GM18868 (cell line): ENCODE measurements around the gene ADAMTS10.
"Not testable (repeated sequence)": the region's sequence is repeated elsewhere in the genome, so short reads cannot be mapped to it uniquely, and the experiment has no call there.

Experiments
- ATAC-seq: cut with Tn5 transposase; IDR thresholded peaks from one replicate; pipeline ENCODE4 v1.9.1; 2021; ENCODE audit warnings: mild to moderate bottlenecking, moderate library complexity; ENCODE audit not compliant: unreplicated experiment

The ADAMTS10 gene

DNA sequence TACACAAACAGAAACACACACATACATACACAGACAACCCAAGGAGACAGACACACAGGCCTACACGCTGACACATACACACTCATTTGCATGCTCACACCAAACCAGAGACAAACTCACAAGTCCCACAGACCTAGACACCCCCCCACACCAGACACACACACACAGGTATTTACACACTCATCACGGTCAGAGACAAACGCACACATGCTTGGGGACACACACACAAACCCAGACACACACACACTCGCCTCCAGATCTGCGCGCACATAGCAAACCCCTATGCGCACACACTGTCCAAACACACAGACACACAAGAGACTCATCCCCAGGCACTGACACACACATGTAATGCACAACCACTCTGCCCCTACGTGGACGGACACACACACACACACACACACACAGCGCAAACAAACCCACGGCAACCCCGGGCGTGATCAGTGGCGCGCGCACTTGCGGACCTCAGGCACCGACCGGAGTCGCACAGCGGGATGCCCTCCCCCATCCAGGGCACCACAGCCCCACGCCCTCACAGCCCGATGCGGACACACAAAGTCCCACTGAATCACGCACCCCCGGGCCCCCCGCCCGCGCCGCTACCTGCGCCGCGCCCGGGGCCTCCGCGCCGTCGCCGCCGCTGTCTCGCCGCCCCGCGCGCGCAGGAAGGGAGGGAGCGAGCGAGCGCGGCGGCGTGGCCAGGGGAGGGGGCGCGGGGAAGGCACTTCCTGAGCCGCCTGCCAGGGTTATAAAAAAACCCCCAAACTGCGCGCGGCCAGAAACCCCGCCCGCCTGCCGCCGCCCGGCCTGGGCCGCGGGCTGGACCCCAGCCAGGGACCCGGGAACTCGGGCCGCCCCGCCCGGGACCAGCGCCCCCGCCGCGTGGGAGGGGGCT lies at the start of gene ADAMTS10:
TSS of gene ADAMTS10 (minus strand) at position 675 of the 895 bp plus-strand sequence. CDS start 5,005 bp downstream, outside the sequence.
- no peak for ATAC-seq

DNA sequence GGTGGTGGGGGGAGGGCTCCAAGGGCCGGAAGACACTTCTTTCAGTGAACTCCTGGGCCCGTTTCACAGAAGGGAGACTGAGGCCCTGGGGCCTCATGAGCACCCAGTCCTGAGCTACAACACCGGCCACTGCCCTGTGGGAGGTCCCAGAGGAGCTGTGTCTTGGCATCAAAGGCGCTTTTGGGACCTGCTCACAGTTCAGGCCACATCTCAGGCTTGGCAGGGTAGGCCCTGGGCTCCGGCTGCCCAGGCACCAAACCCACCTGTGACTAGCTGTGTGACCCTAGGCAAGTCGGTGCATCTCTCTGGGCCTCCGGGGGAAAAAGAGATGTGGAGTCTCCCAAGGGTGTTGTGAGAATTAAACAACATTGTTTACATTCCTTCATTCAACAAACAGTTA lies 49.4 kb upstream of the ADAMTS10 start:
- ATAC-seq = no peak

DNA sequence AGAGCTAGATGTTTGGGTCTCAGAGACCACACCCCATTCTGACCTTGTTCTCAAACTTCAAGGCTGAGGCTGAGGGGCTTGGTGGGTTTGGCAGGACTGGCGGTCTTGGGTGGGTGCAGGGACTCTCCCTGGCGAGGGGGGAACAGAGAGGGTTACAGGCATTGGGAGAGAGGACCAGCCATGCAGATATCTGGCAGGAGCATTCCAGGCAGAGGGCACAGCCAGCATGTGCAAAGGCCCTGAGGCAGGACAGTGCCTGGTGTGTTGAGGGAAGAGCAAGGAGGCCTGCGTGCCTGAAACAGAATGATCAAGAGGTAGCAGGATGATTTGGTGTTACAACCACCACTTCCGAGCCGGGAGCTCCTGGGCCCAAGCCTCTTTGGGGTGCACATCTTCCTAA lies 47.4 kb upstream of the ADAMTS10 start:
- ATAC-seq = no peak

DNA sequence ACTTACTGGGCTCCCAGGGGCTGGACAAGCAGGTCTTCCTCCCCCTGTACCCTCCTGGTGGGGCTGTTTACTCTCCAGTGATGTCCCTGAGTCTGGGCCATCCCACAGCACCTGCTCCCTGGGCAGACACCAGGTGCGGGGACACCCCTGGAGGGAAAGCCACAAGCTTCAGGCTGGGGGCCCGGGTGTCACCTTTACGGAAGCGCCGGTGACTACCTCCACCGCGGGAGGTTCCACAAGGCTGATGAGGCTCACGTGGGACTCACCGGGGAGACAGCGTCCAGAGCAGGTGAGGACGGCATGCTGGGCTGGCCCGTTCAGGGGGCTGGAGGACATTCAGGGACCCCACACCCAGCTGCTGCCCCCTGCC lies 44.8 kb upstream of the ADAMTS10 start:
- ATAC-seq = no peak

DNA sequence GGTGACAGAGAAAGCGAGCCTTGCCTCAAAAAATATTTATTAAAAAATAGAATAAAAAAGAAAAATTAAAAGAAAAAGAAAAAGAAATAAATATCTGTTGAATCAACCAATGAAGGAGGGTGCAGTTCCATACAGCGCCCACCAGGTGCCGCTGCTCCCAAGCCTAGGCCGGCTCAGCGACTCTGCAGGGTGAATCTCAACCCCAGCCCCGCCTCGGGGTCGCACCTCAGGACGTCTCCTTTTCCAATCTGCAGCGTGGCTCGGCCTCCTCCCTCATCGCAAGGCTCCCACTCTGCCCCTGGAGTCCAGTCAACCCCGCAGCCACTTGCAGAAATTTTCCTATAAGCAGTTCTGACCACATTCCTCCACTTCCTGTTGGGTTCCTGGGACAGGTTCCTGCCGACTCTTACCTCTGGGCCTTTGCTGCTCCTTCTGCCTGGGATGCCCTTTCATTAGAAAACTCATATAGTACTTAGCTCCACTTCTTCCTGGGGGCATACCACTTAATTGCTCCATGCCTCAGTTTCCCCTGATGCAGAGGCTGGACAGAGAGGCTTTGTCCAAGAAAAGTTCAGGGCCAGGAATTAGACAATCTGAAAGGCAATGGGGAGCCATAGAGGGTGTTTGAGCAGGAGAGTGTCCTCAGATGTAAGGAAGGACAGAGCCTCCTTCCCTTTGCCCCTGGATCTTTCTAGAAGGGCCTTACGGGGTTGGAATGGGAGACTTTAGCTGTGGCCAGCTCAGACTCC lies 44.2 kb upstream of the ADAMTS10 start:
- no peak for ATAC-seq

DNA sequence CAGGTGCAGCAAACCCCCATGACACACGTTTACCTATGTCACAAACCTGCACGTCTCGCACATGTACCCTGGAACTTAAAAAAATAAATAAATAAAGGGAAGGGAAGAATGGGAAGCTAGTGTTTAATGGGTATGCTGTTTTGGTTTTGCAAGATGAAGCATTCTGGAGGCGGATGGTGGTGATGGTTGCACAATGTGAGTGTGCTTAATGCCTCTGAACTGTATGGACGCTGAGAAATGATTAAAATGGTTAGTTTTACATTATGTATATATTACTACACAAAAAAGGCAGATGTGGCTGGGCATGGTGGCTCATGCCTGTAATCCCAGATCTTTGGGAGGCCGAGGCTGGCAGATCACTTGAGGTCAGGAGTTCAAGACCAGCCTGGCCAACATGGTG lies 37.7 kb upstream of the ADAMTS10 start:
- ATAC-seq = no peak

DNA sequence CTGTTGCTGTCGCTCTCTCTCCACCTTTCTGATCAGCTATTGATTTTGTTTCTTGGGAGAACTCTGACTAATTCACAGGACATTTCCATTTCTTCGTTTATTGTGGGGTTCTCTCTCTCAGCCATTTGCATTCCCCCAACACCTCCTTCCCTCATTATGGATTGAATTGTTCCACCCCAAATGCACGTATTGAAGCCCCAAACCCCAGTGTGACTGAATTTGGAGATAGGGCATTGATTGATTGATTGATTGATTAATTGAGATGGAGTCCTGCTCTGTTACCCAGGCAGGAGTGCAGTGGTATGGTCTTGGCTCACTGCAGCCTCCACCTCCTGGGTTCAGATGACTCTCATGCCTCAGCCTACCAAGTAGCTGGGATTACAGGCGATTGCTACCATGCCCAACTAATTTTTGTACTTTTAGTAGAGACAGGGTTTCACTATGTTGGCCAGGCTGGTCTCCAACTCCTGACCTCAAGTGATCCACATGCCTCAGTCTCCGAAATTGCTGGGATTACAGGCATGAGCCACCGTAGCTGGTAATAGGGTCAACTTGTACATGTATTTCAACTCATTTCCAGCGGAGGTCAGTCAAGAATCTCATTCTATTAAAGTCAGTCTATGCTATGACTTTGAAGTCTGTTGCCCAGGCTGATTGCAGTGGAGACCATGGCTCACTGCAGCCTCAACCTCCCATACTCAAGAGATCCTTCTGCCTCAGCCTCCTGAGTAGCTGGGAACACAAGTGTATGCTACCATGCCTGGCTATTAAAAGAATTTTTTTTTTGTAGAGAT lies 33.5 kb upstream of the ADAMTS10 start:
- no peak for ATAC-seq

GRCh38 chr19:8642561-8642960 lies 32.0 kb upstream of the ADAMTS10 start:
- no peak for ATAC-seq

DNA sequence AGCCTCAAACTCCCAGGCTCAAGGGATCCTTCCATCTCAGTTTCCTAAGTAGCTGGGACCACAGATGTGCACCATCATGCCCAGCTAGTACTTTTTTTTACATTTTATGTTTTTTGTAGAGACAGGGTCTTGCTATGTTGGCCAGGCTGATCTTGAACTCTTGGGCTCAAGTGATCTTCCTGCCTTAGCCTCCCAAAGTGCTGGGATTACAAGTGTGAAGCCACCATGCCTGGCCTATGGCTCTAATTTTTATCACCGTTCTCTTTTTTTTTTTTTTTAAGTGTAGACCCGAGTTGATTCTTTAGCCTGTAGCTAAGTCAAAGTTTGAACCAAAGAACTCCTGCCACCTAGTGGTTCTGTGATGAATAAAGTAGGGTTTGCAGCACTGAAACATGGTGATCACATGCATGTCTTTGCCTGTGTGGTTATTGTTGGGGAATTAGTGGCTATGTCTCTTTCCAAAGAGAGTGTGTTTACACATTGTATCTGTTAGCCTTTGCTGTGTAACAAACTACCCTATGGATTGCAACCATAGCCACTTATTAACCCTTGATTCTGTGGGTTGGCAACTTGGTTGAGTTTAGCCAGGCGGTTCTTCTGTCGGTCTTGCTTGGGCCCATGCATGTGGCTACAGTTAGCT lies 31.5 kb upstream of the ADAMTS10 start:
- no peak for ATAC-seq

GRCh38 chr19:8641221-8641907 lies 30.8 kb upstream of the ADAMTS10 start:
- ATAC-seq = no peak

DNA sequence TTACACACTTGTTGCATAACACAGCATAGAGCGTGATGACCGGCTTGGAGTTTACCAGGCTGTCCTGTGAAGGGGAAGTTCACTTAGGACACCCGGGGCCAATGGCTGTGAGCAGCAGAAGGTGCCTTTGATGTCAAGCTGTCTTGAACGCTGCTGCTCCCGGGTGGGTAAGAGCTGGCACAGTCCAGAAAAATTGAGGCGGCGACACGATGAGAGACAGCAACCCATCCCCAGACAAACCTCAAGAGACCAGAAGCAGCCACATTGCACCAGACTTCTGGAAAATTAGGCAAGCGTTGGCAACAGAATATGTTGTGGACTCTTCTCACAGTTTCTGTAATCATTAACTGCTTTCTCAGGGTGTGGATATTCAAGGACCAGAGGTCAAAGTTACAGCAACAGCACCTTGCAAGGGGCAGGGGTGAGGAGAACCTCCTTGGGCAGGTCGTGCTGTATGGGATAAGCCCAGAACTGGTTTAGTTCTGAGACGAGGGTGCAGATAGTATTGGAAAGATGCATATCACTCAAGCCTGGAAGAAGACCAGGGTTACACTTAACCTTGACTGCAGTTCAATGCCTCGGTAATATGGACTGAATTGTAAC lies 30.0 kb upstream of the ADAMTS10 start:
- ATAC-seq = no peak

DNA sequence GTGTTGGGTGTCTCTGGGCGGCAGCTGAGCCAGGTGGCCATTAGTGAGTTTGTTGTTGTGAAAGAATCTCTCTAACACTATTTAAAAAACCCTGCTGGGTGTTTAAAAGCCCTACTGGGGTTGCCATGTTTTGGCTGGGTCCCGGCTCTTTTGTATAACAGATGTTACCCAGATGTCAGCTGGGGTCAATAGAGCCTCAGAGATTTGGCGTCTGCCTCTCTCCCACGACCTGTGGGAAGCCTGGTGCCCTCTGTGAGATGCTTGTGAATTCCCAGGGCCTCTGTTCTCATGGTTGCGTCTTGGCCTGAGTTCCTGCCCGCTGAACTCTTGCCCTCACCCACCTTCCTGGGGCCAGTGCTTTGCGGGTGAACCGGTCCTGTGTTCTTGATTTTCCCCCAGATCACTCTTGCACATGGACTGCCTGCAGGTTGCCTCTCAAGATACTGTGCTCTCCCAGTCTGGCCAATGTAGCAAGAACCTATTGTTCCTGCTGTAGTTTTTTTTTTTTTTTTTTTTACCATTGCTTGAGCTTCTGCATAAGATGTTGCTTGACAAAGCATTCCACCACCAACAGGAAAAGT lies 29.4 kb upstream of the ADAMTS10 start:
- no peak for ATAC-seq

- no peak for ATAC-seq
These were observed 27.6 kb upstream of the ADAMTS10 start for GRCh38 chr19:8638078-8638619.

- not testable (repeated sequence) for ATAC-seq
These were observed 26.6 kb upstream of the ADAMTS10 start for GRCh38 chr19:8637070-8637469.

DNA sequence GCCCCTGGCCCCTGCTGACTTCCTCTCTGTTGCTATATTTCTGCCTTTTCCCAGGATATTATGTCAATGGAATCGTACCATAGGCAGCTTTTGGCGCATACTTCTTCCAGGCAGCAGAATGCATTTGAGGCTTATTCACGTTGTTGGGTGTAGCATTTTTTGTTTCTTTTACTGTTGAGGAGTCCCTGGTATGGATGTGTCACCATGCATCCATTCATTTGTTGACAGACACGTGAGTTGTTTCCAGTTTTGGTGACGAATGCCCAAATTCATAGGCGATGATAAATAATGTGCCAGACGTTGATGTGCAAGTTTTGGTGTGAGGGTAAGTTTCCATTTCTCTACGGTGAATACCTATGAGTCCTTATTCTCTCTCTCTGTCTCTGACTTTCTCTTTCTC lies 24.9 kb upstream of the ADAMTS10 start:
- ATAC-seq = no peak

DNA sequence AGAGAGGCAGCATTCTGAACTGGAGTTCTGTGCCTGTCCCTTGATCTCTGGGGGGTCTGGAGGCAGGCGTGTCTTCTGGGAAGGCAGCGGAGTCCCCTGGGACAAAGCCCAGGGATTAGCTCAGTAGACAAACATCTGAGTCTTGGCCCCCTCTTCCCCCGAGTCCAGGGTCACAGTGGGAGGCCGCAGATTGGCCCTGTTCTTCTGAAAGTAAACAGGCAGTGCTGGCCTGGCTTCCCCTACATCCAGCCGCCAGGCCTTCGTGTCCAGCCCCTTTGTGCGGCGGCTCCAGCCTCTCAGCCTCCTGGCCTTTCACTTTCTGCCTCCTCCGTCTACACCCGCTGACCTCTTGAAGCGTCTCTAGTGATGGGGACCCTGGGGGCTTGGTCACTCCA lies 20.9 kb upstream of the ADAMTS10 start:
- no peak for ATAC-seq

DNA sequence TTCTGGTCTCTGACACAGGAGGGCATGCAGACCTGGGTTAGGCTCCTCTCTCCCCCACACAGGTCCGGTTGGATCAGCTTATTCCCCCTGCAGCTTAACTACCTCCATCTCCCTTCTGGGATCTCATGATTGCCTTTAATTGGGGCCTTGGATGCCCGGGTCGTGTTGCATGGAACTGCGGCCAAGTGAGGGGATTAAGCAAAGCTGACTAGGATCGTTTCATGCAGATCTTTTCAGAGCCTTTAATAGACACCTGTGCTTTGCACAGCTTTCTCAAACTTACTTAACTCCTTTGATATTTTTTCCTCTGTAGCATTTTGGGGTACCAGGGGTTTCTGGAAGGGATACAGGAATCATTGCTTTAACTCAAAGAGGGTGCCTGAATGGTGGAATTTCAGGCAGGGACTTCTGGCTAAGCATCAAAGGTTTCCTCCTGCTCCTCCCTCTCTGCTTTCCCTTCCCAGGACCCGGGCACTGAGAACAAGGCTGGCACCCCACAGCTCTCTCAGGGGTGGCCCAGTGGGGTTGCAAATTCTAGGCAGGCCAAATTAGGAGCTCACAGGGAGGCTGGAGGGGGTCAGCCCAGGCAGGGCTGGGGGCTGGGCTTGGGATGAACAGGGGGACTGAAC lies 20.4 kb upstream of the ADAMTS10 start:
- ATAC-seq = no peak

GRCh38 chr19:8629996-8630683 lies 19.6 kb upstream of the ADAMTS10 start, which contains the start of gene NFILZ:
Gene NFILZ (plus strand): TSS chr19:8630633. CDS start chr19:8676766, 46,133 bp downstream.
- no peak for ATAC-seq
